ENCODE data around the gene CCDC87.
A peak's percentile ranks its signal among the peaks of the same experiment; 100 is the strongest.

CCDC87 gene

DNA sequence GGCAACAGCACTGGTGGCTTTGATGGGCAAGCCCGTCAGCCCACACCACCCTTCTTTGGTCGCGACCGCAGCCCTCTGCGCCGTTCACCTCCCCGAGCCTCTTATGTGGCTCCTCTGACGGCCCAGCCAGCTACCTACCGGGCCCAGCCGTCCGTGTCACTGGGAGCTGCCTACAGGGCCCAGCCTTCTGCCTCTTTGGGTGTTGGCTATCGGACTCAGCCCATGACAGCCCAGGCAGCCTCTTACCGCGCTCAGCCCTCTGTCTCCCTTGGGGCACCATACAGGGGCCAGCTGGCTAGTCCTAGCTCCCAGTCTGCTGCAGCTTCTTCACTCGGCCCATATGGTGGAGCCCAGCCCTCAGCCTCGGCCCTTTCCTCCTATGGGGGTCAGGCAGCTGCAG lies 31.6 kb upstream of the CCDC87 start:
- H3K79me2 ChIP-seq (ENCODE audit: insufficient read depth, low read length), result peaks cover 100% of the 10 kb centered on the region
- TF ChIP-seq EZH2phosphoT487 (IDR thresholded peaks at IDR 0.05; ENCODE audit: borderline replicate concordance), result no peak
- TF ChIP-seq, protein P1, sequence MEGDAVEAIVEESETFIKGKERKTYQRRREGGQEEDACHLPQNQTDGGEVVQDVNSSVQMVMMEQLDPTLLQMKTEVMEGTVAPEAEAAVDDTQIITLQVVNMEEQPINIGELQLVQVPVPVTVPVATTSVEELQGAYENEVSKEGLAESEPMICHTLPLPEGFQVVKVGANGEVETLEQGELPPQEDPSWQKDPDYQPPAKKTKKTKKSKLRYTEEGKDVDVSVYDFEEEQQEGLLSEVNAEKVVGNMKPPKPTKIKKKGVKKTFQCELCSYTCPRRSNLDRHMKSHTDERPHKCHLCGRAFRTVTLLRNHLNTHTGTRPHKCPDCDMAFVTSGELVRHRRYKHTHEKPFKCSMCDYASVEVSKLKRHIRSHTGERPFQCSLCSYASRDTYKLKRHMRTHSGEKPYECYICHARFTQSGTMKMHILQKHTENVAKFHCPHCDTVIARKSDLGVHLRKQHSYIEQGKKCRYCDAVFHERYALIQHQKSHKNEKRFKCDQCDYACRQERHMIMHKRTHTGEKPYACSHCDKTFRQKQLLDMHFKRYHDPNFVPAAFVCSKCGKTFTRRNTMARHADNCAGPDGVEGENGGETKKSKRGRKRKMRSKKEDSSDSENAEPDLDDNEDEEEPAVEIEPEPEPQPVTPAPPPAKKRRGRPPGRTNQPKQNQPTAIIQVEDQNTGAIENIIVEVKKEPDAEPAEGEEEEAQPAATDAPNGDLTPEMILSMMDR (conservative IDR thresholded peaks at IDR 0.05; ENCODE audit: low read length), result no peak
- H3K4me2 ChIP-seq (ENCODE audit: low read depth, low read length, poor library complexity, severe bottlenecking), result peak overlapping the region; percentile 77
- H3K4me1 ChIP-seq (ENCODE audit: insufficient read depth, low read length, poor library complexity, severe bottlenecking), result peaks cover 35% of the 10 kb centered on the region
- no peaks in the 10 kb centered on the region for H3K27me3 ChIP-seq (ENCODE audit: insufficient read depth, low read length, poor library complexity, severe bottlenecking)
- H3K9me2 ChIP-seq (replicated peaks; ENCODE audit: low read depth, low read length), result no peaks in the 10 kb centered on the region
- peaks cover 77% of the 10 kb centered on the region for H3K36me3 ChIP-seq (ENCODE audit: insufficient read depth, low read length)
- no peak overlapping the region for H2AFZ ChIP-seq (ENCODE audit: low read length)
- no peak overlapping the region for H3K9ac ChIP-seq (ENCODE audit: low read depth, low read length, poor library complexity, severe bottlenecking)
- no peak overlapping the region for H3K4me3 ChIP-seq (ENCODE audit: low read length, poor library complexity, severe bottlenecking)
- H3K9me3 ChIP-seq (ENCODE audit: insufficient read depth, low read depth, low read length), result no peaks in the 10 kb centered on the region
- H3F3A ChIP-seq (ENCODE audit: low read depth), result no peaks in the 10 kb centered on the region
- H4K20me1 ChIP-seq (ENCODE audit: insufficient read depth, low read length, poor library complexity, severe bottlenecking), result peaks cover 98% of the 10 kb centered on the region

DNA sequence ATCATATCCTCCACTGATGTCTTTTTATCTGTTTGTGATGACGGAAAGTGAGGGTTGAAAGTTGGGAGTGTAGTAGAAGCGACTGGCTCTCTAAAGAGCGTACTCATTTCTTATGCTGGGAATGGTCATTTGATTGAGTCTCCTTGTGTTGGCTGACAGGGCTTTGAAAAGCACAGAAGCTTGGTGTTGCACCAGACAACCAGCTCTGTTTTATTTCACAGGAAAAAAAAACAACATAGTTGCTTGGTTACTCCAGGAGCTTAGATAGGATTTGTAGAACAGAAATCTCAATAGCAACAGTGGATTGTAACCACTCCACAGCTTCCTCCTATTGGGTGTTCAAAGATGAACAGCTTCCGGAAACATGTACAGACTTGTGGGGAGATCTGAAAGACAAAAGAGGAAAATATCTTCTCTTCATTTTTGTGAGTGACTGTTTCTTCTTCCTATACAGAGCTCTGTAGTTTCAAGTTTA lies 26.3 kb upstream of the CCDC87 start:
- Histone ChIP-seq H3K4me3 (ENCODE audit: low read length, poor library complexity, severe bottlenecking) (peak overlapping the region; percentile 97), H3K9me3 (ENCODE audit: insufficient read depth, low read depth, low read length) (no peaks in the 10 kb centered on the region), H3K9ac (ENCODE audit: low read depth, low read length, poor library complexity, severe bottlenecking) (peak overlapping the region; percentile 99), H3K79me2 (ENCODE audit: insufficient read depth, low read length) (peaks cover 92% of the 10 kb centered on the region), H3K4me2 (ENCODE audit: low read depth, low read length, poor library complexity, severe bottlenecking) (peak overlapping the region; percentile 100), H2AFZ (ENCODE audit: low read length) (no peak overlapping the region), H3K36me3 (ENCODE audit: insufficient read depth, low read length) (peaks cover 29% of the 10 kb centered on the region; the same call in 1 of the 2 replicates), H3F3A (ENCODE audit: low read depth) (no peaks in the 10 kb centered on the region; the same call in 1 of the 2 replicates), H3K27me3 (ENCODE audit: insufficient read depth, low read length, poor library complexity, severe bottlenecking) (peaks cover 7% of the 10 kb centered on the region), H4K20me1 (ENCODE audit: insufficient read depth, low read length, poor library complexity, severe bottlenecking) (peaks cover 75% of the 10 kb centered on the region), H3K4me1 (ENCODE audit: insufficient read depth, low read length, poor library complexity, severe bottlenecking) (peaks cover 50% of the 10 kb centered on the region), H3K9me2 (replicated peaks; ENCODE audit: low read depth, low read length) (no peaks in the 10 kb centered on the region)
- TF ChIP-seq EZH2phosphoT487 (IDR thresholded peaks at IDR 0.05; ENCODE audit: borderline replicate concordance), result no peak

- Histone ChIP-seq H3K9me2 (replicated peaks; ENCODE audit: low read depth, low read length) (no peaks in the 10 kb centered on the region), H3K9me3 (ENCODE audit: insufficient read depth, low read depth, low read length) (no peaks in the 10 kb centered on the region), H3K4me1 (ENCODE audit: insufficient read depth, low read length, poor library complexity, severe bottlenecking) (peaks cover 35% of the 10 kb centered on the region), H3K27me3 (ENCODE audit: insufficient read depth, low read length, poor library complexity, severe bottlenecking) (peaks cover 7% of the 10 kb centered on the region), H3K79me2 (ENCODE audit: insufficient read depth, low read length) (peaks cover 74% of the 10 kb centered on the region), H3K4me3 (ENCODE audit: low read length, poor library complexity, severe bottlenecking) (peak overlapping the region; percentile 97), H3K9ac (ENCODE audit: low read depth, low read length, poor library complexity, severe bottlenecking) (peak overlapping the region; percentile 99), H3K36me3 (ENCODE audit: insufficient read depth, low read length) (peaks cover 11% of the 10 kb centered on the region; the same call in 1 of the 2 replicates), H2AFZ (ENCODE audit: low read length) (no peak overlapping the region), H4K20me1 (ENCODE audit: insufficient read depth, low read length, poor library complexity, severe bottlenecking) (peaks cover 57% of the 10 kb centered on the region), H3F3A (ENCODE audit: low read depth) (no peaks in the 10 kb centered on the region; the same call in 1 of the 2 replicates), H3K4me2 (ENCODE audit: low read depth, low read length, poor library complexity, severe bottlenecking) (peak overlapping the region; percentile 100)
- TF ChIP-seq, protein P1 (conservative IDR thresholded peaks at IDR 0.05; ENCODE audit: low read length), result no peak
- TF ChIP-seq EZH2phosphoT487 (IDR thresholded peaks at IDR 0.05; ENCODE audit: borderline replicate concordance), result no peak
Observed at GRCh38 chr11:66617155-66617834, 24.4 kb upstream of the CCDC87 start.

Measured in Loucy (cell line).